Neural crest cell (in vitro differentiated cells): ENCODE measurements around the gene PPP2R2B. TPM values are rescaled to one million over a fixed set of nuclear protein-coding genes. Genes with fewer than 3 reads are reported as not detected.
A peak's percentile ranks its signal among the peaks of the same experiment; 100 is the strongest.

Source experiments
- DNase-seq: peaks from one replicate; pipeline ENCODE4 v3.0.0; 2021; ENCODE audit warnings: low read depth, mixed read lengths, low spot score
- H3K27ac Mint-ChIP-seq: one replicate; pipeline ENCODE4 v1.8.0; 2021; ENCODE audit warnings: mild to moderate bottlenecking, mixed read lengths; ENCODE audit not compliant: unreplicated experiment
- H3K27me3 Mint-ChIP-seq: 2 replicates; pipeline ENCODE4 v1.8.0; 2021; ENCODE audit warnings: low read depth, mild to moderate bottlenecking, mixed read lengths
- H3K36me3 Mint-ChIP-seq: 2 replicates; pipeline ENCODE4 v1.8.0; 2021; ENCODE audit warnings: low read depth, mild to moderate bottlenecking, mixed read lengths
- H3K4me1 Mint-ChIP-seq: 2 replicates; pipeline ENCODE4 v1.8.0; 2021; ENCODE audit warnings: mixed read lengths
- H3K4me3 Mint-ChIP-seq: one replicate; pipeline ENCODE4 v1.8.0; 2021; ENCODE audit warnings: mild to moderate bottlenecking, mixed read lengths
- H3K9me3 Mint-ChIP-seq: 2 replicates; pipeline ENCODE4 v1.8.0; 2021; ENCODE audit warnings: mixed read lengths
- CTCF ChIP-seq: fragments of 200-600 bp; sonication (generic); conservative IDR thresholded peaks from 2 replicates; pipeline ENCODE4 v1.5.0; 2021; ENCODE audit warnings: antibody characterized with exemption, mild to moderate bottlenecking
- total RNA-seq: library from RNA; stranded (reverse); gene quantifications from 2 replicates; pipeline ENCODE4 v1.2.1, GENCODE V29; 2021

Gene PPP2R2B
- total RNA-seq, 1 donor from 2014 or later: 4.9 TPM

GRCh38 chr5:146640285-146640896, 238.2 kb downstream of the PPP2R2B start:
- H3K27me3 Mint-ChIP-seq: no peaks in the 10 kb centered on the region
- no peaks in the 10 kb centered on the region for H3K36me3 Mint-ChIP-seq
- DNase-seq: no peak

GRCh38 chr5:146635443-146635842, 243.1 kb downstream of the PPP2R2B start:
- no peaks in the 10 kb centered on the region for H3K9me3 Mint-ChIP-seq
- H3K36me3 Mint-ChIP-seq: no peaks in the 10 kb centered on the region
- no peak overlapping the region for H3K4me3 Mint-ChIP-seq
- no peak for DNase-seq
- no peaks in the 10 kb centered on the region for H3K27me3 Mint-ChIP-seq
- TF ChIP-seq CTCF: no peak
- no peak overlapping the region for H3K27ac Mint-ChIP-seq
- peaks cover 16% of the 10 kb centered on the region for H3K4me1 Mint-ChIP-seq

More at GRCh38 chr5:146640285-146640896, 238.2 kb downstream of the PPP2R2B start:
- Mint-ChIP-seq H3K9me3 (no peaks in the 10 kb centered on the region), H3K4me1 (no peaks in the 10 kb centered on the region), H3K27ac (no peak overlapping the region), H3K4me3 (no peak overlapping the region)
- TF ChIP-seq CTCF: no peak

GRCh38 chr5:146633323-146633764, 245.2 kb downstream of the PPP2R2B start:
- Mint-ChIP-seq H3K36me3 (no peaks in the 10 kb centered on the region), H3K9me3 (no peaks in the 10 kb centered on the region), H3K27ac (peak overlapping the region; percentile 40), H3K27me3 (no peaks in the 10 kb centered on the region), H3K4me1 (peaks cover 16% of the 10 kb centered on the region), H3K4me3 (peak overlapping the region; percentile 39)
- DNase-seq: peak; percentile 16
- TF ChIP-seq CTCF: no peak

- Mint-ChIP-seq H3K4me1 (peaks cover 16% of the 10 kb centered on the region), H3K36me3 (no peaks in the 10 kb centered on the region), H3K9me3 (no peaks in the 10 kb centered on the region), H3K4me3 (peak overlapping the region; percentile 39), H3K27ac (peak overlapping the region; percentile 40), H3K27me3 (no peaks in the 10 kb centered on the region)
- no peak for DNase-seq
- TF ChIP-seq CTCF: no peak
Observed at GRCh38 chr5:146632620-146633322, 245.8 kb downstream of the PPP2R2B start.

- Mint-ChIP-seq H3K27me3 (no peaks in the 10 kb centered on the region), H3K27ac (peak overlapping the region; percentile 63), H3K4me3 (no peak overlapping the region), H3K4me1 (peaks cover 16% of the 10 kb centered on the region), H3K9me3 (no peaks in the 10 kb centered on the region), H3K36me3 (no peaks in the 10 kb centered on the region)
- DNase-seq: no peak
- TF ChIP-seq CTCF: no peak
Observed at GRCh38 chr5:146630472-146630871, 248.1 kb downstream of the PPP2R2B start.
